ENCODE measurements around the gene UBA6.
"Not testable (repeated sequence)": the region's sequence is repeated elsewhere in the genome, so short reads cannot be mapped to it uniquely, and the experiment has no call there.

Gene UBA6

GRCh38 chr4:67660418-67660817 is 40.5 kb downstream of the UBA6 start:
- no peak for DNase-seq (ENCODE audit: low spot score)

GRCh38 chr4:67659065-67659464 is 41.9 kb downstream of the UBA6 start:
- no peak for DNase-seq (ENCODE audit: low spot score)

GRCh38 chr4:67658302-67658701 is 42.7 kb downstream of the UBA6 start:
- no peak for DNase-seq (ENCODE audit: low spot score)

- no peak for DNase-seq (ENCODE audit: low spot score)
Observed at GRCh38 chr4:67651536-67651935, 49.4 kb downstream of the UBA6 start.

- no peak for DNase-seq (ENCODE audit: low spot score)
Observed at GRCh38 chr4:67638136-67638535, 62.8 kb downstream of the UBA6 start.

- DNase-seq (ENCODE audit: low spot score): not testable (repeated sequence)
Observed at GRCh38 chr4:67636978-67637377, 64.0 kb downstream of the UBA6 start.

GRCh38 chr4:67635331-67635730 is 65.6 kb downstream of the UBA6 start:
- peak; percentile 70 for DNase-seq (ENCODE audit: low spot score)

- DNase-seq (ENCODE audit: low spot score): no peak
Observed at GRCh38 chr4:67634741-67635140, 66.2 kb downstream of the UBA6 start.

- DNase-seq (ENCODE audit: low spot score): no peak
Observed at GRCh38 chr4:67632492-67632891, 68.5 kb downstream of the UBA6 start.

GRCh38 chr4:67624939-67625338 is 76.0 kb downstream of the UBA6 start:
- peak; percentile 64 for DNase-seq (ENCODE audit: low spot score)

- no peak for DNase-seq (ENCODE audit: low spot score)
Observed at GRCh38 chr4:67616478-67616877, 84.5 kb downstream of the UBA6 start.

- no peak for DNase-seq (ENCODE audit: low spot score)
Observed at GRCh38 chr4:67615119-67615518, 85.8 kb downstream of the UBA6 start.

GRCh38 chr4:67614186-67614585 is 86.8 kb downstream of the UBA6 start:
- no peak for DNase-seq (ENCODE audit: low spot score)

- no peak for DNase-seq (ENCODE audit: low spot score)
Observed at GRCh38 chr4:67608027-67608426, 92.9 kb downstream of the UBA6 start.

GRCh38 chr4:67604749-67605148 is 96.2 kb downstream of the UBA6 start:
- no peak for DNase-seq (ENCODE audit: low spot score)

- DNase-seq (ENCODE audit: low spot score): no peak
Observed at GRCh38 chr4:67604029-67604381, 97.0 kb downstream of the UBA6 start.

GRCh38 chr4:67603310-67604028 is 97.5 kb downstream of the UBA6 start:
- DNase-seq (ENCODE audit: low spot score): no peak

GRCh38 chr4:67593741-67594175 is 107.2 kb downstream of the UBA6 start:
- peak; percentile 2 for DNase-seq (ENCODE audit: low spot score)

GRCh38 chr4:67587156-67587555 is 113.8 kb downstream of the UBA6 start:
- no peak for DNase-seq (ENCODE audit: low spot score)

GRCh38 chr4:67584496-67584895 is 116.5 kb downstream of the UBA6 start:
- DNase-seq (ENCODE audit: low spot score): no peak

GRCh38 chr4:67581913-67582312 is 119.0 kb downstream of the UBA6 start:
- DNase-seq (ENCODE audit: low spot score): no peak

- DNase-seq (ENCODE audit: low spot score): no peak
Observed at GRCh38 chr4:67581208-67581857, 119.6 kb downstream of the UBA6 start.

GRCh38 chr4:67580577-67580976 is 120.4 kb downstream of the UBA6 start:
- no peak for DNase-seq (ENCODE audit: low spot score)

GRCh38 chr4:67576538-67576937 is 124.4 kb downstream of the UBA6 start:
- DNase-seq (ENCODE audit: low spot score): no peak
